GM12873 (cell line): Measurements from ENCODE around the gene NALCN.

Experiments used
- CTCF ChIP-seq: IDR thresholded peaks from 2 replicates; pipeline ENCODE4 v1.5.1; 2012; ENCODE audit warnings: low read depth, mild to moderate bottlenecking, moderate library complexity, low read length, control low read depth; ENCODE audit not compliant: insufficient read depth; ENCODE audit errors: missing control alignments

Gene NALCN

GRCh38 chr13:101092985-101093384, 323.3 kb downstream of the NALCN start:
- TF ChIP-seq CTCF = no peak

GRCh38 chr13:101090287-101090686, 326.0 kb downstream of the NALCN start:
- no peak for TF ChIP-seq CTCF

GRCh38 chr13:101085551-101085950, 330.8 kb downstream of the NALCN start:
- no peak for TF ChIP-seq CTCF

- TF ChIP-seq CTCF = no peak
Observed at GRCh38 chr13:101082441-101082840, 333.9 kb downstream of the NALCN start.

- TF ChIP-seq CTCF = no peak
Observed at GRCh38 chr13:101080616-101081015, 335.7 kb downstream of the NALCN start.

- no peak for TF ChIP-seq CTCF
Observed at GRCh38 chr13:101065329-101065728, 351.0 kb downstream of the NALCN start.

GRCh38 chr13:101059793-101060192, 356.5 kb downstream of the NALCN start:
- no peak for TF ChIP-seq CTCF
